Measurements from ENCODE around the gene ZBED4. TPM values are rescaled to one million over a fixed set of nuclear protein-coding genes. Genes with fewer than 3 reads are reported as not detected.

The ZBED4 gene
- total RNA-seq, 1 experiment from 2014 or later: 29.2 TPM

DNA sequence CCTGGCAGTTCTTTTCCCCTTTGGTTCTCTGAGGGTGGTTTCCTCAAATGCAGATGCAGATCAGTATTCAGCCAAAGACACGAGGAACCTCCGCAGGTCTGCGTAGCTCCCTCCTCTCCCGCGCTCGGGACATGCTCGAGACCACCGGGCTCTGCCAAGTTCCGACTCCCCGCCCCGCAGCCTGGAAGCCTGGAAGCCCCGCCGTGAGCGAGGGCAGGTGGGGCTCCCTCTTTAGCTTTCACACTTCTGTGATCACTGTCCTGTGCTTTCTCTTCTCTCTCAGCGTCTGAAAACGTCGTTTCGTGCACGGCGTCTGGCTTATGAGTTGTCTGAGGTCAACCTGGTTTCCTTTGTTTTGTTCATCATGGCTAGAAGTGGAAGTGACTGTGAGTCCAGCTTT is 26.6 kb downstream of the ZBED4 start:
- ATAC-seq (peak; percentile 69), DNase-seq (ENCODE audit: low spot score) (peak; percentile 29)
- Mint-ChIP-seq H3K27ac (peak overlapping the region; percentile 78), H3K4me1 (peaks cover 9% of the 10 kb centered on the region), H3K27me3 (ENCODE audit: low read depth) (no peaks in the 10 kb centered on the region), H3K4me3 (no peak overlapping the region), H3K36me3 (peaks cover 58% of the 10 kb centered on the region), H3K9me3 (peaks cover 6% of the 10 kb centered on the region)
- ChIA-PET CTCF (interaction anchor here (0.6 to 1.1 kb wide), 2 partner anchors 269 to 781 kb away, joined by 3 to 5 read pairs; no protein-coding TSS in a partner anchor), POLR2A (no interaction called here)
- no peak for TF ChIP-seq ATF1 (CRISPR knock-in tag; IDR thresholded peaks at IDR 0.05)
- no peak for TF ChIP-seq ZNF121 (CRISPR knock-in tag; IDR thresholded peaks at IDR 0.05)
- TF ChIP-seq, protein P1, sequence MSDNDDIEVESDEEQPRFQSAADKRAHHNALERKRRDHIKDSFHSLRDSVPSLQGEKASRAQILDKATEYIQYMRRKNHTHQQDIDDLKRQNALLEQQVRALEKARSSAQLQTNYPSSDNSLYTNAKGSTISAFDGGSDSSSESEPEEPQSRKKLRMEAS (CRISPR knock-in tag; IDR thresholded peaks at IDR 0.05): no peak
- no peak for TF ChIP-seq ZNF219 (CRISPR knock-in tag; IDR thresholded peaks at IDR 0.05; ENCODE audit: borderline replicate concordance)
- no peak for TF ChIP-seq JUN (CRISPR knock-in tag; IDR thresholded peaks at IDR 0.05)
- TF ChIP-seq, protein P2, sequence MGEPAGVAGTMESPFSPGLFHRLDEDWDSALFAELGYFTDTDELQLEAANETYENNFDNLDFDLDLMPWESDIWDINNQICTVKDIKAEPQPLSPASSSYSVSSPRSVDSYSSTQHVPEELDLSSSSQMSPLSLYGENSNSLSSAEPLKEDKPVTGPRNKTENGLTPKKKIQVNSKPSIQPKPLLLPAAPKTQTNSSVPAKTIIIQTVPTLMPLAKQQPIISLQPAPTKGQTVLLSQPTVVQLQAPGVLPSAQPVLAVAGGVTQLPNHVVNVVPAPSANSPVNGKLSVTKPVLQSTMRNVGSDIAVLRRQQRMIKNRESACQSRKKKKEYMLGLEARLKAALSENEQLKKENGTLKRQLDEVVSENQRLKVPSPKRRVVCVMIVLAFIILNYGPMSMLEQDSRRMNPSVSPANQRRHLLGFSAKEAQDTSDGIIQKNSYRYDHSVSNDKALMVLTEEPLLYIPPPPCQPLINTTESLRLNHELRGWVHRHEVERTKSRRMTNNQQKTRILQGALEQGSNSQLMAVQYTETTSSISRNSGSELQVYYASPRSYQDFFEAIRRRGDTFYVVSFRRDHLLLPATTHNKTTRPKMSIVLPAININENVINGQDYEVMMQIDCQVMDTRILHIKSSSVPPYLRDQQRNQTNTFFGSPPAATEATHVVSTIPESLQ (CRISPR knock-in tag; IDR thresholded peaks at IDR 0.05): no peak
- TF ChIP-seq, protein P3, sequence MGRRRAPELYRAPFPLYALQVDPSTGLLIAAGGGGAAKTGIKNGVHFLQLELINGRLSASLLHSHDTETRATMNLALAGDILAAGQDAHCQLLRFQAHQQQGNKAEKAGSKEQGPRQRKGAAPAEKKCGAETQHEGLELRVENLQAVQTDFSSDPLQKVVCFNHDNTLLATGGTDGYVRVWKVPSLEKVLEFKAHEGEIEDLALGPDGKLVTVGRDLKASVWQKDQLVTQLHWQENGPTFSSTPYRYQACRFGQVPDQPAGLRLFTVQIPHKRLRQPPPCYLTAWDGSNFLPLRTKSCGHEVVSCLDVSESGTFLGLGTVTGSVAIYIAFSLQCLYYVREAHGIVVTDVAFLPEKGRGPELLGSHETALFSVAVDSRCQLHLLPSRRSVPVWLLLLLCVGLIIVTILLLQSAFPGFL (CRISPR knock-in tag; IDR thresholded peaks at IDR 0.05; ENCODE audit: borderline replicate concordance): no peak
- TF ChIP-seq, protein P4, sequence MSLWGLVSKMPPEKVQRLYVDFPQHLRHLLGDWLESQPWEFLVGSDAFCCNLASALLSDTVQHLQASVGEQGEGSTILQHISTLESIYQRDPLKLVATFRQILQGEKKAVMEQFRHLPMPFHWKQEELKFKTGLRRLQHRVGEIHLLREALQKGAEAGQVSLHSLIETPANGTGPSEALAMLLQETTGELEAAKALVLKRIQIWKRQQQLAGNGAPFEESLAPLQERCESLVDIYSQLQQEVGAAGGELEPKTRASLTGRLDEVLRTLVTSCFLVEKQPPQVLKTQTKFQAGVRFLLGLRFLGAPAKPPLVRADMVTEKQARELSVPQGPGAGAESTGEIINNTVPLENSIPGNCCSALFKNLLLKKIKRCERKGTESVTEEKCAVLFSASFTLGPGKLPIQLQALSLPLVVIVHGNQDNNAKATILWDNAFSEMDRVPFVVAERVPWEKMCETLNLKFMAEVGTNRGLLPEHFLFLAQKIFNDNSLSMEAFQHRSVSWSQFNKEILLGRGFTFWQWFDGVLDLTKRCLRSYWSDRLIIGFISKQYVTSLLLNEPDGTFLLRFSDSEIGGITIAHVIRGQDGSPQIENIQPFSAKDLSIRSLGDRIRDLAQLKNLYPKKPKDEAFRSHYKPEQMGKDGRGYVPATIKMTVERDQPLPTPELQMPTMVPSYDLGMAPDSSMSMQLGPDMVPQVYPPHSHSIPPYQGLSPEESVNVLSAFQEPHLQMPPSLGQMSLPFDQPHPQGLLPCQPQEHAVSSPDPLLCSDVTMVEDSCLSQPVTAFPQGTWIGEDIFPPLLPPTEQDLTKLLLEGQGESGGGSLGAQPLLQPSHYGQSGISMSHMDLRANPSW (CRISPR knock-in tag; conservative IDR thresholded peaks at IDR 0.05; ENCODE audit: low read depth): no peak
- TF ChIP-seq, protein P5, sequence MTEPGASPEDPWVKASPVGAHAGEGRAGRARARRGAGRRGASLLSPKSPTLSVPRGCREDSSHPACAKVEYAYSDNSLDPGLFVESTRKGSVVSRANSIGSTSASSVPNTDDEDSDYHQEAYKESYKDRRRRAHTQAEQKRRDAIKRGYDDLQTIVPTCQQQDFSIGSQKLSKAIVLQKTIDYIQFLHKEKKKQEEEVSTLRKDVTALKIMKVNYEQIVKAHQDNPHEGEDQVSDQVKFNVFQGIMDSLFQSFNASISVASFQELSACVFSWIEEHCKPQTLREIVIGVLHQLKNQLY (CRISPR knock-in tag; IDR thresholded peaks at IDR 0.05): no peak
- TF ChIP-seq, protein P6, sequence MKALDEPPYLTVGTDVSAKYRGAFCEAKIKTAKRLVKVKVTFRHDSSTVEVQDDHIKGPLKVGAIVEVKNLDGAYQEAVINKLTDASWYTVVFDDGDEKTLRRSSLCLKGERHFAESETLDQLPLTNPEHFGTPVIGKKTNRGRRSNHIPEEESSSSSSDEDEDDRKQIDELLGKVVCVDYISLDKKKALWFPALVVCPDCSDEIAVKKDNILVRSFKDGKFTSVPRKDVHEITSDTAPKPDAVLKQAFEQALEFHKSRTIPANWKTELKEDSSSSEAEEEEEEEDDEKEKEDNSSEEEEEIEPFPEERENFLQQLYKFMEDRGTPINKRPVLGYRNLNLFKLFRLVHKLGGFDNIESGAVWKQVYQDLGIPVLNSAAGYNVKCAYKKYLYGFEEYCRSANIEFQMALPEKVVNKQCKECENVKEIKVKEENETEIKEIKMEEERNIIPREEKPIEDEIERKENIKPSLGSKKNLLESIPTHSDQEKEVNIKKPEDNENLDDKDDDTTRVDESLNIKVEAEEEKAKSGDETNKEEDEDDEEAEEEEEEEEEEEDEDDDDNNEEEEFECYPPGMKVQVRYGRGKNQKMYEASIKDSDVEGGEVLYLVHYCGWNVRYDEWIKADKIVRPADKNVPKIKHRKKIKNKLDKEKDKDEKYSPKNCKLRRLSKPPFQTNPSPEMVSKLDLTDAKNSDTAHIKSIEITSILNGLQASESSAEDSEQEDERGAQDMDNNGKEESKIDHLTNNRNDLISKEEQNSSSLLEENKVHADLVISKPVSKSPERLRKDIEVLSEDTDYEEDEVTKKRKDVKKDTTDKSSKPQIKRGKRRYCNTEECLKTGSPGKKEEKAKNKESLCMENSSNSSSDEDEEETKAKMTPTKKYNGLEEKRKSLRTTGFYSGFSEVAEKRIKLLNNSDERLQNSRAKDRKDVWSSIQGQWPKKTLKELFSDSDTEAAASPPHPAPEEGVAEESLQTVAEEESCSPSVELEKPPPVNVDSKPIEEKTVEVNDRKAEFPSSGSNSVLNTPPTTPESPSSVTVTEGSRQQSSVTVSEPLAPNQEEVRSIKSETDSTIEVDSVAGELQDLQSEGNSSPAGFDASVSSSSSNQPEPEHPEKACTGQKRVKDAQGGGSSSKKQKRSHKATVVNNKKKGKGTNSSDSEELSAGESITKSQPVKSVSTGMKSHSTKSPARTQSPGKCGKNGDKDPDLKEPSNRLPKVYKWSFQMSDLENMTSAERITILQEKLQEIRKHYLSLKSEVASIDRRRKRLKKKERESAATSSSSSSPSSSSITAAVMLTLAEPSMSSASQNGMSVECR (CRISPR knock-in tag; IDR thresholded peaks at IDR 0.05; ENCODE audit: borderline replicate concordance): no peak
- TF ChIP-seq ZNF263 (CRISPR knock-in tag; IDR thresholded peaks at IDR 0.05; ENCODE audit: low read depth): no peak
- TF ChIP-seq ZNF416 (CRISPR knock-in tag; IDR thresholded peaks at IDR 0.05): no peak

DNA sequence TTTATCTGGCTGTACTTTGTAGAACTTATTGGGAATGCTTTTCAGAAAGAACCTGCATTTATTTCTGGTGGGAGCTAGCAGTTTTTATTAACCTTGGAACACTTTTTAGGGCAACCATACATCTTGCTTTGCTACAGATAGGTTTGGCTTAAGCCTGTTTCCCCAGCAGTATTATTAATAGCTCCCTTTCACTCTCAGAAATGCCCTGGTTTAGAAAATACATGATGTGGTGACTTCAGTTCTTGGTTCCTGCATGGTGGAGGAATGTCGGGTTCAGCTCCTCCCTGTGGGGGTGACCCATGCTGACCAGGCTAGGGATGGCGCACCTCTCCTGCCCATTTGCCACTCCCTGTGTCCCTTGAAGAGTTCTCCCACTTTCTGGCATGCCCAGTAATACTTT is 28.2 kb downstream of the ZBED4 start:
- CTCF ChIA-PET: interaction anchor here (0.6 to 1.3 kb wide), 3 partner anchors 114 to 213 kb away, joined by 3 to 5 read pairs (median 4); no protein-coding TSS in a partner anchor
- H3K4me3 Mint-ChIP-seq: no peak overlapping the region
- POLR2A ChIA-PET: no interaction called here
- peaks cover 6% of the 10 kb centered on the region for H3K9me3 Mint-ChIP-seq
- no peak for ATAC-seq
- DNase-seq (ENCODE audit: low spot score): no peak
- H3K27ac Mint-ChIP-seq: no peak overlapping the region
- H3K4me1 Mint-ChIP-seq: peaks cover 9% of the 10 kb centered on the region
- TF ChIP-seq ETV6 (CRISPR knock-in tag; IDR thresholded peaks at IDR 0.05) (no peak), ZNF396 (CRISPR knock-in tag; IDR thresholded peaks at IDR 0.05; ENCODE audit: borderline replicate concordance) (no peak), JUN (CRISPR knock-in tag; IDR thresholded peaks at IDR 0.05) (no peak)
- TF ChIP-seq, protein P7, sequence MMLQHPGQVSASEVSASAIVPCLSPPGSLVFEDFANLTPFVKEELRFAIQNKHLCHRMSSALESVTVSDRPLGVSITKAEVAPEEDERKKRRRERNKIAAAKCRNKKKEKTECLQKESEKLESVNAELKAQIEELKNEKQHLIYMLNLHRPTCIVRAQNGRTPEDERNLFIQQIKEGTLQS (CRISPR knock-in tag; conservative IDR thresholded peaks at IDR 0.05): no peak
- no peaks in the 10 kb centered on the region for H3K27me3 Mint-ChIP-seq (ENCODE audit: low read depth)
- H3K36me3 Mint-ChIP-seq: peaks cover 63% of the 10 kb centered on the region
